Measurements from ENCODE around the gene NOTUM. TPM values are rescaled to one million over a fixed set of nuclear protein-coding genes. Genes with fewer than 3 reads are reported as not detected.

Gene NOTUM
- total RNA-seq = not detected
- long read RNA-seq = 0 reads

GRCh38 chr17:81961087-81961511 is at the start of gene NOTUM:
NOTUM (minus strand) TSS chr17:81961187; CDS start chr17:81960909, 278 bp downstream.
- no peak for DNase-seq (ENCODE audit: low spot score)

DNA sequence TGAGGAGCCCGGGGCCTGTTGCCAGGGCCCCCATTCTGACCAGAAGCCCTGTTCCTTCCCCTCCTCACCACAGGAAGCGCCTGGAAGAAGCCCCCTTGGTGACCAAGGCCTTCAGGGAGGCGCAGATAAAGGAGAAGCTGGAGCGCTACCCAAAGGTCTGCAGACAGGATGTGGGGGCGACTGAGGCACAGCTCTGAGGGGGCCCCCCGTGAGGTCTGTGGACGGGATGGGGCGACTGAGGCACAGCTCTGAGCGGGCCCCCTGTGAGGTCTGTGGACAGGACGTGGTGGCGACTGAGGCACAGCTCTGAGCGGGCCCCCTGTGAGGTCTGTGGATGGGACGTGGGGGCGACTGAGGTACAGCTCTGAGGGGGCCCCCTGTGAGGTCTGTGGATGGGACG is 48.4 kb upstream of the NOTUM start:
- no peak for DNase-seq (ENCODE audit: low spot score)

DNA sequence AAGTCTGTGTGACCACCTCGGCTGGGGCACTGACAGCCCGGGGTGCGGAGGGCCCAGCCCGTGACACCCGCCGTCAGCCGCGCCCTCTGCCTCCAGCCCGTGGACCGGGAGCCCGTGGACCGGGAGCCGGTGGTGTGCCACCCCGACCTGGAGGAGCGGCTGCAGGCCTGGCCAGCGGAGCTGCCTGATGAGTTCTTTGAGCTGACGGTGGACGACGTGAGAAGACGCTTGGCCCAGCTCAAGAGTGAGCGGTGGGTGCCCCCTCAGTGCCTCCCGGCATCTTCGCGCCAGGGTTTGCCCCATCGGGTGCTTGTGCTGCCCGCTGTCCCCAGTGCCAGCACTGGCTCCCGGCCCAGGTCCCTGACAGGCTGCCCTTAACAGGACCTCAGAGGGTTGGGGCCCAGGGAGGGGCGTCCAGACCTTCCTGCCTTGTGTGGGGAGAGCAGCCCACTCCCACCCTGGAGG is 48.0 kb upstream of the NOTUM start:
- no peak for DNase-seq (ENCODE audit: low spot score)

DNA sequence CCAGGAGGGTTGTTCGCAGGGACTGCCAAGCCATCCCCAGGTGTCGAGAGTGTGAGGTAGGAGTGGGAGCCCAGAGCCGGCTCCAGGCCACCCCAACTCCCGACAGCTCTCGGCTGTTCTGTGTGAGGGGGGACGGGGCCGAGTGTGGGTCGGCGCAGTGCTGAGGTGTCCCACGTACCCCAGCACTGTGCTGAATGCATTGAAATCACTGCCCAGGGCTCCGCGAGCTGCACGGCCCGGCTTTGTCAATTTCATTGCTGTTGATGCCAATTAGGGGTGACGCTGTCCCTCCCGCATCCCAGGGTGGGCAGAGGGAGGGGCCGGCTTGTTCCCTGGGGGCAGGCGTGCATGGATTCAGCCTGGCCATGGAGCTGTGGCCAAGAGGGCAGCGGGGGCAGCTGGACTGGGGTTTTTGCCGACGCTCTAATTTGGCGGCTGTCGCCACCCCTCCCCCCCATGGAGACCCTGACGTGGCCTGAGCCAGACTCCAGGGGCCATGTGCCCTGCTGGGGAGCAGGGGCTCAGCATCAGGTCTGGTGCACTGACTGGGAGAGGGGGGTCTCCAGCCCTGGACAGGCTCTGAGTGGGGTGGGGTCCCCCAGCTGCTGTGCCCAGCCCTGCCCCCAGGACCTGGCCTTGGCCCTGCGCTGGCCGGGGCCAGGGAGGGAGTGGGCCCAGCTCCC is 47.4 kb upstream of the NOTUM start:
- DNase-seq (ENCODE audit: low spot score) = no peak

GRCh38 chr17:82007495-82008257 is 46.7 kb upstream of the NOTUM start:
- no peak for DNase-seq (ENCODE audit: low spot score)

- no peak for DNase-seq (ENCODE audit: low spot score)
Observed at GRCh38 chr17:82007228-82007494, 46.2 kb upstream of the NOTUM start.

DNA sequence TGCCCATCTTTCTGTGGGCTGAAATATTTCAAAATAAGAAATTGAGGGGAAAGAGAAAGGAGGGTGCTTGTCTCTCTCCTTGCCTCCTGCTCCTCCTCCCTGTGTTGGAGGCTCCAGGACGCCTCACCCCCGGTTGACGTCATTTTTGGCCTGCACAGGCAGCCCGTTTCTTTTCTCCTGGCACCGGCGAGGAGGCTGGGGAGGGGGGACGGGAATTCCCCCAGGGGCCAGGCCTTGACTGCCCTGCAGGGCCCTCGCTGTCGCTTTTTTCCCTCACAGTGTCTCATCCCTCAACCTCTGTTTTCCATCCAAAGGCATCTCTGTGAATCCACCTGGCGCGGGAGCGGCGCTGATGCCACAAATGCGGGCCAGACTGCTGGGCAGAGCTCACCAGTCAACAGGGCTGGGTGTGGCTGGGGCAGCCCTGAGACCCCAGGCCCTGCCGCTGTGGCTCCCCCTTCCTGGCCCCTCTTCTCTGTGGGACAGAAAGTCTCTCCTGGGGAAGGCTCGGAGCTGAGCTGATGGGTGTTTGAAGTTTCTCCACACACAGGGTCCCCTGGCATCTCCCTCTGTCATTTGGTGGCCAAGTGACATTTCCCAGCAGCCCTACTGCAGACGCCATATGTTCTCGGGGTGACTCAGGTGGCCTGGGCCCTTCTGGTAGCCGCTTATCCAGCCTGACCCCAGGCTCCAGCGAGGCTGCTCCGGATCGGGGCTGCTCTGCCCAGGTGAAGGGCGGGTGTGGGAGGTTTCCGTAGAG is 45.7 kb upstream of the NOTUM start:
- no peak for DNase-seq (ENCODE audit: low spot score)

DNA sequence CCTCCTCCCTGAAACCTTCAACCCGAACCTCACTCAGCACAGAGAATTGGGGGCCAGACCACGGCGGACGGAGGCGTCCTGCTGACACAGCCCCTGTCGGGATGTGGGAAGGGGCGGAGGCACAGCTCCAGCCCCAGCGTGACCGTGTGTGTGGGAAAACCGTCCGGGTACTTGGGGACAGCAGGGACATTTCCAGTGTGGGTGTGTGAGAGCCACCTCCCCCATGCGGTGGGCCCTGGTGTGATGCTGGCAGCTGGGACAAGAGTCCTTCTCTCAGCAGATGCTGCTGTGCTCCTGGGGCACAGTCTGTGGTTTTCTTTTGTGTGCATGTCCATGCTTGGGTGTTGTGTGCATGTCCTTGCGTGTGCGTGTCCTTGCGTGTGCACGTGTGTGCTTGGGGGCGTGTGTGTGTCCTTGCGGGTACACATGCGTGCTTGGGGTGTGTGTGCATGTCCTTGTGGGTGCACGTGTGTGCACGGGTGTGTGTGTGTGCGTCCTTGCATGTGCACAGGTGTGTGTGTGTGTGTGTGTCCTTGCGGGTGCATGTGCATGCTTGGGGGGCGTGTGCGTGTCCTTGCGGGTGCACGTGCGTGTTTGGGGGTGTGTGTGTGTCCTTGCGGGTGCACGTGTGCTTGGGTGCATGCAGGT is 44.8 kb upstream of the NOTUM start:
- DNase-seq (ENCODE audit: low spot score) = no peak

- no peak for DNase-seq (ENCODE audit: low spot score)
Observed at GRCh38 chr17:82004517-82005455, 43.8 kb upstream of the NOTUM start.

DNA sequence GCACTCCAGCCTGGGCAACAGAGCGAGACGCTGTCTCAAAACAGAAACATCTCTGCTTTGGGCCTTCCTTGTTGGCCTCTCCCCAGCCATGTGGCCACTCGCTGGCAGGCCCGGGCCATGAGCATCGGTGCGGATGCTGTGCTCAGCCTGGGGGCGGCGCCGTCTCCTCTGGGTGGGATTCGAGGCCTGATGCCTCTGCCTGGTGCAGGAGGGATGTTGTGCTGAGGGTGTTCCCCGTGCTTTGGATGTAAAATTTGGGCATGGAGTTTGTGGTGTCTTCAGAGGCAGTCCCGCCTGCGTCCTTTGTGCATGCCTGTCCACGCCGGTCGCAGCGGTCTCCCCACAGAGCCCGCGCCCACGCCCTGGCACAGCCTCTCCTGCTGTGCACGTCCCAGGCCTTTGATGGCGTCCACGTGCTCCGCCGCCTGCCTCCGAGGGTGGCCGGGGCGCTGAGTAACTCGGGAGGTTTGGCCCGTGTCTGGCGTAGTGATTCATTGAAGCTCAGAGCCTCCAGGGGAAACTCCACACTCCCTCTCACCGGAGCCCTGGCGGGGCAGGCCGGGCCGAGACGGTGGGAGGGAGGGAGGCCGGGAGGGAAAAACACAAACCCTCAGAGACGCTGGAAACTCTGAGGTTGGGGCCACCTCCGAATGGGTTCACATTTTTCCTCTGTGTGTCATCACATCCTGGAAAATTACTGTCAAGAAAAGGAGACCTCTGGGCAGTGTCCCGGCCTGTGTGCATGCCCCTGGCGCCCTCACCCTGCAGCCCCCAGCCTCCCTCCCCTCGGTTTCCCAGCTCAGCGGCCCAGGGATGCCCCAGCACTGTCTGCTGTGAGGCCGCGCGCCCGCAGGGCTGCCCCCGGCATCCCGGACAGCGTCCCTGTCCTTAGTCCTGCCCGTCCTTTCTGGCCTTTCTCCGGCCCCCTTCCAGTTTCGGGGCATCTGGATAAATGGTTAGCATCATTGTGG is 42.7 kb upstream of the NOTUM start:
- DNase-seq (ENCODE audit: low spot score) = no peak

DNA sequence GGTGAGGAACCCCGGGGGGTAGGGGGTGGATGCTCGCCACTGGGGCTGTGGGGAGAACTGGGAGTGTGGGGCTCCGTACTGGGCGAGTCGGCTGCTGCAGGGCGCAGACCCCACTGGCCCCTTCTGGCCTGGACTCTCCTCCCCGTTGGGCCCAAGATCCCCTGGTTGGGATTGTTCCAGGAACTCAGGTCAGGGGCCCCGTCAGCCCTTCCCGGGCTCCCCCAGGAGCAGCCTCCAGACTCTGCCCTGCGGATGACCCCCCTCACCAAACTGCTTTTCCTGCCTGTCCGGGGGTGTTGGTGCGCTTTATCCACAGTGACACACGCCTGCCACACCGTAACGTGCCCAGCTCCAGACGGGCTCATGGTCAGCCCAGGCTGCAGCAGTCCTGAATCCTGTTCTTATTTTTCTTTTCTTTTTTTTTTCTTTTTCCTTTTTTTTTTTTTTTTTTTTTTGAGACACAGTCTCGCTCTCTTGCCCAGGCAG is 40.6 kb upstream of the NOTUM start:
- no peak for DNase-seq (ENCODE audit: low spot score)

DNA sequence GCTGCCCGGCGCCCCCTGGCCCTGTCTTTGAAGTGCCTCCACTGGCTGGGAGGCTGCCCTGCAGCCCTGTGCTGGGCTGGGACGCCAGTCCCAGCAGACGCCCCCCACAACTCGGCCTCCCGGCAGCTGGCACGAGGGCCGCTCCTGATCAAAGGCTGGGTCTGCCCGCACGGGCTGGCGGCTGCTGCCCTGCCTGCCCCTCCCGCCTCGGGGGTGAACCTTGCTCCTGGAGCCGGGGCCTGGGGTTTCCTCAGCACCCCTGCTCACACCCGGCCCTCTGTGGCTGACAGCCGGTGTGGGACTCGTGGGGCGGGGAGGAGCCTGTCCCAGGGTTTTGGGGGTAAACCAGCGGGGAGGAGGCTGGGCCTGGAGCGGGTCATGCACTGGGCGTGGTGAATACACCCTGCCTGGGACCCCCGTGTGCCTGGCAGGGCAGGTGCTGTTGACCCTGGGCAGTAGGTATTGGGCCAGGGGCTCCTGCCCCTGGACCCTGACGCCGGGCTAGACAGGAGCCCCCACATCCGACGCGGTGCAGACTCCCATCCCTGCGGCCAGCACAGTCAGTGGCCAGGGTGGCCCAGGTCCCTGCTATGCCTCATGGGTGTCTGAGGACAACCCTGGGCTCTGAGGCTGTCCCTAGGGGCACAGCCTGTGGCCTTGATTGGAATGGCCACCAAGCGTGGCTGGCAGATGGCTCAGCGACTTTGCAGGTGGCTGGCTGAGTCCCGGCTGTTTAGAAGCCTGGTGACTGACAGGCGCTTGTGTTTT is 40.0 kb upstream of the NOTUM start:
- no peak for DNase-seq (ENCODE audit: low spot score)

- DNase-seq (ENCODE audit: low spot score) = no peak
Observed at GRCh38 chr17:81999976-82000802, 39.2 kb upstream of the NOTUM start.

- no peak for DNase-seq (ENCODE audit: low spot score)
Observed at GRCh38 chr17:81999587-81999975, 38.6 kb upstream of the NOTUM start.

- no peak for DNase-seq (ENCODE audit: low spot score)
Observed at GRCh38 chr17:81998691-81999438, 37.9 kb upstream of the NOTUM start.

GRCh38 chr17:81998212-81998611 is 37.2 kb upstream of the NOTUM start:
- no peak for DNase-seq (ENCODE audit: low spot score)
